Fibroblast of lung (primary cell): ENCODE results near the gene SPIRE1.

Experiments used
- EZH2 ChIP-seq: IDR thresholded peaks from 2 replicates; pipeline ENCODE4 v1.5.1; 2012; ENCODE audit warnings: low read length, control low read depth, mild to moderate bottlenecking; ENCODE audit errors: missing control alignments
- TF ChIP-seq, protein P1 (sequence below), 2 donors: IDR thresholded peaks in 1 of 2; conservative IDR thresholded peaks in 1 of 2; 1 replicate in 1 of 2; 2 replicates in 1 of 2; pipeline ENCODE4 v1.5.1; 2011 to 2012; ENCODE audit warnings: low read length in 2 of 2, control low read depth in 1 of 2, inconsistent platforms in 1 of 2, low read depth in 1 of 2, mild to moderate bottlenecking in 1 of 2

DNA sequence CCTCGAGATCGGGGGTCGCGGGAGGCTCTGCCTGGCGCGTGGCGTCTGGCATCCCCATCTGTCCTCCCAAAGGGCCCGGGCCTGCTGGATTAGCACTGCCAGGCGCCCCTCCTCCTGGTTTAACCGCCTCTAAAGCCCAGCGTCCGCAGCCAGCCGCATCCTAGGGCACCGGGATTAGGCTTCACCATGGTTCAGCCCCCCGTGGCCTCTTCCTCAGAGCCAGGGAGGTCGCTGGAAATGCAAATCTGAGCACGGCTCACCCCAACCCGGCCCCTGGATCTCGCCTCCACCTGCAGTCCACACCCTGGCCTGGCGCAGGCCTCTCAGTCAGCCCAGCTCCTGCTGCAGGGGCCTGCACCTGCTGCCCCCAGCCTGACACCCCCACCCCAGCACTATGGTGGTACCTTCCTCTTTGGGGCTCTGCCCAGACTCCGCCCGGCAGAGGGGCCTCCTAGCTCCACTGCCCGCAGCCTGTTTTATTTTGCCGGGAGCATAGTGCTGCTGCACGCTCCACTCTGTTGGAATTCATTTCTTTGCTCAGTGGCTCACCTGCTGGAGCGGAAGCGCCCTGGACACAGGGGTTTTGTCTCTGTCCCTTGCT is 237.0 kb downstream of the SPIRE1 start:
- TF ChIP-seq, protein P1, sequence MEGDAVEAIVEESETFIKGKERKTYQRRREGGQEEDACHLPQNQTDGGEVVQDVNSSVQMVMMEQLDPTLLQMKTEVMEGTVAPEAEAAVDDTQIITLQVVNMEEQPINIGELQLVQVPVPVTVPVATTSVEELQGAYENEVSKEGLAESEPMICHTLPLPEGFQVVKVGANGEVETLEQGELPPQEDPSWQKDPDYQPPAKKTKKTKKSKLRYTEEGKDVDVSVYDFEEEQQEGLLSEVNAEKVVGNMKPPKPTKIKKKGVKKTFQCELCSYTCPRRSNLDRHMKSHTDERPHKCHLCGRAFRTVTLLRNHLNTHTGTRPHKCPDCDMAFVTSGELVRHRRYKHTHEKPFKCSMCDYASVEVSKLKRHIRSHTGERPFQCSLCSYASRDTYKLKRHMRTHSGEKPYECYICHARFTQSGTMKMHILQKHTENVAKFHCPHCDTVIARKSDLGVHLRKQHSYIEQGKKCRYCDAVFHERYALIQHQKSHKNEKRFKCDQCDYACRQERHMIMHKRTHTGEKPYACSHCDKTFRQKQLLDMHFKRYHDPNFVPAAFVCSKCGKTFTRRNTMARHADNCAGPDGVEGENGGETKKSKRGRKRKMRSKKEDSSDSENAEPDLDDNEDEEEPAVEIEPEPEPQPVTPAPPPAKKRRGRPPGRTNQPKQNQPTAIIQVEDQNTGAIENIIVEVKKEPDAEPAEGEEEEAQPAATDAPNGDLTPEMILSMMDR (conservative IDR thresholded peaks at IDR 0.05 in 1 of 2, IDR thresholded peaks at IDR 0.05 in 1 of 2; ENCODE audit: low read depth in 1 of 2, low read length in 2 of 2): no peak
- TF ChIP-seq EZH2: no peak
